ENCODE measurements around the gene HMG20A. TPM values are rescaled to one million over a fixed set of nuclear protein-coding genes. Genes with fewer than 3 reads are reported as not detected.
"Not testable (repeated sequence)": the region's sequence is repeated elsewhere in the genome, so short reads cannot be mapped to it uniquely, and the experiment has no call there.

The HMG20A gene
- polyA plus RNA-seq, 3 donors: 64.5 to 75.0 (median 74.2) TPM

- not testable (repeated sequence) for DNase-seq (ENCODE audit: low read depth in 3 of 3, low spot score in 2 of 3)
These were observed 14.4 kb upstream of the HMG20A start for GRCh38 chr15:77406173-77406759.

GRCh38 chr15:77406846-77407245, 13.8 kb upstream of the HMG20A start:
- no peak for DNase-seq (ENCODE audit: low read depth in 3 of 3, low spot score in 2 of 3)

- DNase-seq (ENCODE audit: low read depth in 3 of 3, low spot score in 2 of 3): no peak
These were observed 11.2 kb upstream of the HMG20A start for GRCh38 chr15:77409259-77410156.

- DNase-seq (ENCODE audit: low read depth in 3 of 3, low spot score in 2 of 3): not testable (repeated sequence)
These were observed 10.6 kb upstream of the HMG20A start for GRCh38 chr15:77410157-77410500.

GRCh38 chr15:77410701-77411618, 9.7 kb upstream of the HMG20A start:
- no peak for DNase-seq (ENCODE audit: low read depth in 3 of 3, low spot score in 2 of 3)

GRCh38 chr15:77411619-77411976, 9.1 kb upstream of the HMG20A start:
- no peak for DNase-seq (ENCODE audit: low read depth in 3 of 3, low spot score in 2 of 3)

- DNase-seq (ENCODE audit: low read depth in 3 of 3, low spot score in 2 of 3): no peak
These were observed 7.6 kb upstream of the HMG20A start for GRCh38 chr15:77412972-77413698.

- DNase-seq (ENCODE audit: low read depth in 3 of 3, low spot score in 2 of 3): no peak
These were observed 6.9 kb upstream of the HMG20A start for GRCh38 chr15:77413699-77414349.

GRCh38 chr15:77414789-77415442, 5.8 kb upstream of the HMG20A start:
- no peak for DNase-seq (ENCODE audit: low read depth in 3 of 3, low spot score in 2 of 3)

GRCh38 chr15:77415450-77416147, 5.1 kb upstream of the HMG20A start:
- DNase-seq (ENCODE audit: low read depth in 3 of 3, low spot score in 2 of 3): no peak

- DNase-seq (ENCODE audit: low read depth in 3 of 3, low spot score in 2 of 3): no peak
These were observed 4.6 kb upstream of the HMG20A start for GRCh38 chr15:77416148-77416455.

- DNase-seq (ENCODE audit: low read depth in 3 of 3, low spot score in 2 of 3): no peak
These were observed 3.7 kb upstream of the HMG20A start for GRCh38 chr15:77416954-77417353.

- DNase-seq (ENCODE audit: low read depth in 3 of 3, low spot score in 2 of 3): no peak
These were observed 3.1 kb upstream of the HMG20A start for GRCh38 chr15:77417602-77418001.

- peak; percentile 18 to 36 (median 19) for DNase-seq (ENCODE audit: low read depth in 3 of 3, low spot score in 2 of 3)
These were observed 2.2 kb upstream of the HMG20A start for GRCh38 chr15:77418391-77418965.

GRCh38 chr15:77418966-77419835, 1.5 kb upstream of the HMG20A start:
- peak; percentile 32 to 41 (median 38) for DNase-seq (ENCODE audit: low read depth in 3 of 3, low spot score in 2 of 3)

GRCh38 chr15:77419836-77420609, 665 bp upstream of the HMG20A start, which contains the start of gene PEAK1:
TSS of gene PEAK1 (minus strand) at chr15:77420104. CDS start at chr15:77181926, 238,178 bp downstream.
- DNase-seq (ENCODE audit: low read depth in 3 of 3, low spot score in 2 of 3): peak; percentile 91 to 99 (median 98)

- no peak for DNase-seq (ENCODE audit: low read depth in 3 of 3, low spot score in 2 of 3)
These were observed 647 bp downstream of the HMG20A start for GRCh38 chr15:77421370-77421700.
